Muscle layer of colon (tissue), 2 donors: ENCODE results near the gene ZC3HAV1.
"Not testable (repeated sequence)": the region's sequence is repeated elsewhere in the genome, so short reads cannot be mapped to it uniquely, and the experiment has no call there.

Experiments
- H3K27ac ChIP-seq: one replicate; pipeline ENCODE4 v1.7.0; 2013; ENCODE audit warnings: low read depth, mild to moderate bottlenecking, low read length, moderate library complexity
- H3K27me3 ChIP-seq, 2 donors: one replicate each; pipeline ENCODE4 v1.7.0; 2013; ENCODE audit warnings: low read length in 2 of 2, mild to moderate bottlenecking in 2 of 2; ENCODE audit not compliant: insufficient read depth in 2 of 2, control insufficient read depth in 1 of 2
- H3K36me3 ChIP-seq: one replicate; pipeline ENCODE4 v1.7.0; 2013; ENCODE audit warnings: mild to moderate bottlenecking, low read length; ENCODE audit not compliant: insufficient read depth
- H3K4me1 ChIP-seq: one replicate; pipeline ENCODE4 v1.7.0; 2013; ENCODE audit warnings: mild to moderate bottlenecking, low read length; ENCODE audit not compliant: insufficient read depth
- H3K4me3 ChIP-seq, 2 donors: one replicate each; pipeline ENCODE4 v1.7.0; 2013; ENCODE audit warnings: low read length in 2 of 2, low read depth in 1 of 2, mild to moderate bottlenecking in 1 of 2, moderate library complexity in 1 of 2
- H3K9ac ChIP-seq: one replicate; pipeline ENCODE4 v1.7.0; 2013; ENCODE audit warnings: low read length
- H3K9me3 ChIP-seq: one replicate; pipeline ENCODE4 v1.7.0; 2013; ENCODE audit warnings: mild to moderate bottlenecking, low read length
- donor health status: abdominal sarcoma.
- donor health status: Adenocarcinoma of cecum.

ZC3HAV1 gene

GRCh38 chr7:139065323-139065722 is 44.2 kb downstream of the ZC3HAV1 start:
- Histone ChIP-seq H3K36me3 (peaks cover 54% of the 10 kb centered on the region), H3K9me3 (no peaks in the 10 kb centered on the region), H3K27ac (no peak overlapping the region), H3K9ac (no peak overlapping the region), H3K27me3 (no peaks in the 10 kb centered on the region), H3K4me1 (no peaks in the 10 kb centered on the region), H3K4me3 (no peak overlapping the region)

GRCh38 chr7:139061416-139061815 is 48.1 kb downstream of the ZC3HAV1 start:
- Histone ChIP-seq H3K27ac (no peak overlapping the region), H3K27me3 (no peaks in the 10 kb centered on the region), H3K4me1 (no peaks in the 10 kb centered on the region), H3K9me3 (no peaks in the 10 kb centered on the region), H3K36me3 (peaks cover 44% of the 10 kb centered on the region), H3K9ac (no peak overlapping the region), H3K4me3 (no peak overlapping the region)

GRCh38 chr7:139060695-139061237 is 48.8 kb downstream of the ZC3HAV1 start:
- H3K9me3 ChIP-seq, result no peaks in the 10 kb centered on the region
- no peak overlapping the region for H3K4me3 ChIP-seq
- no peaks in the 10 kb centered on the region for H3K4me1 ChIP-seq
- H3K27ac ChIP-seq, result no peak overlapping the region
- H3K27me3 ChIP-seq, result no peaks in the 10 kb centered on the region
- H3K36me3 ChIP-seq, result peaks cover 42% of the 10 kb centered on the region
- H3K9ac ChIP-seq, result no peak overlapping the region

- no peaks in the 10 kb centered on the region for H3K4me1 ChIP-seq
- H3K36me3 ChIP-seq, result peaks cover 42% of the 10 kb centered on the region
- no peak overlapping the region for H3K4me3 ChIP-seq
- no peak overlapping the region for H3K27ac ChIP-seq
- H3K27me3 ChIP-seq, result no peaks in the 10 kb centered on the region
- H3K9me3 ChIP-seq, result no peaks in the 10 kb centered on the region
- no peak overlapping the region for H3K9ac ChIP-seq
These were observed 49.6 kb downstream of the ZC3HAV1 start for GRCh38 chr7:139059905-139060304.

GRCh38 chr7:139058943-139059342 is 50.6 kb downstream of the ZC3HAV1 start:
- H3K27me3 ChIP-seq, result no peaks in the 10 kb centered on the region
- no peak overlapping the region for H3K27ac ChIP-seq
- peaks cover 42% of the 10 kb centered on the region for H3K36me3 ChIP-seq

GRCh38 chr7:139055674-139056073 is 53.8 kb downstream of the ZC3HAV1 start:
- Histone ChIP-seq H3K9me3 (no peaks in the 10 kb centered on the region), H3K36me3 (peaks cover 42% of the 10 kb centered on the region), H3K9ac (no peak overlapping the region), H3K4me1 (no peaks in the 10 kb centered on the region), H3K4me3 (no peak overlapping the region), H3K27me3 (no peaks in the 10 kb centered on the region), H3K27ac (no peak overlapping the region)

More at GRCh38 chr7:139058943-139059342, 50.6 kb downstream of the ZC3HAV1 start:
- Histone ChIP-seq H3K9me3 (no peaks in the 10 kb centered on the region), H3K4me1 (no peaks in the 10 kb centered on the region), H3K4me3 (no peak overlapping the region), H3K9ac (no peak overlapping the region)

- H3K36me3 ChIP-seq, result peaks cover 34% of the 10 kb centered on the region
- not testable (repeated sequence) for H3K27ac ChIP-seq, H3K4me3 ChIP-seq, H3K9me3 ChIP-seq, H3K9ac ChIP-seq, H3K4me1 ChIP-seq, H3K27me3 ChIP-seq
These were observed 54.9 kb downstream of the ZC3HAV1 start for GRCh38 chr7:139054656-139055055.

GRCh38 chr7:139054101-139054500 is 55.4 kb downstream of the ZC3HAV1 start:
- no peaks in the 10 kb centered on the region for H3K4me1 ChIP-seq
- no peaks in the 10 kb centered on the region for H3K9me3 ChIP-seq
- H3K27ac ChIP-seq, result no peak overlapping the region
- no peaks in the 10 kb centered on the region for H3K27me3 ChIP-seq
- H3K4me3 ChIP-seq, result no peak overlapping the region
- H3K9ac ChIP-seq, result no peak overlapping the region
- H3K36me3 ChIP-seq, result peaks cover 40% of the 10 kb centered on the region

- peaks cover 43% of the 10 kb centered on the region for H3K36me3 ChIP-seq
- no peak overlapping the region for H3K27ac ChIP-seq
- no peaks in the 10 kb centered on the region for H3K4me1 ChIP-seq
- H3K4me3 ChIP-seq, result no peak overlapping the region
- H3K9ac ChIP-seq, result no peak overlapping the region
- no peaks in the 10 kb centered on the region for H3K27me3 ChIP-seq
- H3K9me3 ChIP-seq, result no peaks in the 10 kb centered on the region
These were observed 57.9 kb downstream of the ZC3HAV1 start for GRCh38 chr7:139051655-139052054.

- Histone ChIP-seq H3K36me3 (peaks cover 45% of the 10 kb centered on the region), H3K27ac (no peak overlapping the region), H3K9ac (no peak overlapping the region), H3K4me3 (no peak overlapping the region), H3K4me1 (no peaks in the 10 kb centered on the region), H3K27me3 (no peaks in the 10 kb centered on the region), H3K9me3 (no peaks in the 10 kb centered on the region)
These were observed 59.6 kb downstream of the ZC3HAV1 start for GRCh38 chr7:139049936-139050335.

- Histone ChIP-seq H3K9me3 (no peaks in the 10 kb centered on the region), H3K4me3 (no peak overlapping the region), H3K4me1 (no peaks in the 10 kb centered on the region), H3K27ac (no peak overlapping the region), H3K9ac (no peak overlapping the region), H3K27me3 (no peaks in the 10 kb centered on the region), H3K36me3 (peaks cover 37% of the 10 kb centered on the region)
These were observed 60.4 kb downstream of the ZC3HAV1 start for GRCh38 chr7:139049111-139049510.

GRCh38 chr7:139047970-139048369 is 61.5 kb downstream of the ZC3HAV1 start:
- no peak overlapping the region for H3K9ac ChIP-seq
- H3K4me1 ChIP-seq, result no peaks in the 10 kb centered on the region
- H3K27me3 ChIP-seq, result no peaks in the 10 kb centered on the region
- no peak overlapping the region for H3K4me3 ChIP-seq
- peaks cover 26% of the 10 kb centered on the region for H3K36me3 ChIP-seq
- no peaks in the 10 kb centered on the region for H3K9me3 ChIP-seq
- H3K27ac ChIP-seq, result no peak overlapping the region
